WTC11 (cell line): ENCODE data around the gene MT1H. TPM values are rescaled to one million over a fixed set of nuclear protein-coding genes. Genes with fewer than 3 reads are reported as not detected.
"Not testable (repeated sequence)": the region's sequence is repeated elsewhere in the genome, so short reads cannot be mapped to it uniquely, and the experiment has no call there.

Experiments
- ATAC-seq: fragments of 200-7000 bp; cut with Tn5 transposase; 2 replicates; pipeline ENCODE4 v1.10.0; 2021; ENCODE audit warnings: mild to moderate bottlenecking, moderate library complexity
- CTCF ChIA-PET: fragments of 300-600 bp; sonication (Branson Sonifier 250); formaldehyde crosslinking; loops from one replicate; lab custom pipeline; 2021; ENCODE audit warnings: antibody characterized with exemption; lab: Charles Lee
- POLR2A ChIA-PET: fragments of 350-600 bp; sonication (Branson Sonifier 250); formaldehyde crosslinking; loops from one replicate; lab custom pipeline; 2021; ENCODE audit warnings: antibody characterized with exemption; lab: Charles Lee
- DNase-seq: peaks from one replicate; pipeline ENCODE4 v3.0.0; 2021; ENCODE audit warnings: low spot score
- H3K27ac Mint-ChIP-seq: 2 replicates; pipeline ENCODE4 v1.8.0; 2021; ENCODE audit warnings: mixed read lengths
- H3K27me3 Mint-ChIP-seq: 2 replicates; pipeline ENCODE4 v1.8.0; 2021; ENCODE audit warnings: low read depth, mild to moderate bottlenecking, moderate library complexity, mixed read lengths
- H3K36me3 Mint-ChIP-seq: 2 replicates; pipeline ENCODE4 v1.8.0; 2021; ENCODE audit warnings: mixed read lengths
- H3K4me1 Mint-ChIP-seq: 2 replicates; pipeline ENCODE4 v1.8.0; 2022; ENCODE audit warnings: mixed read lengths
- H3K4me3 Mint-ChIP-seq: 2 replicates; pipeline ENCODE4 v1.8.0; 2021; ENCODE audit warnings: mild to moderate bottlenecking, moderate library complexity, mixed read lengths
- H3K9me3 Mint-ChIP-seq: 2 replicates; pipeline ENCODE4 v1.8.0; 2021; ENCODE audit warnings: mixed read lengths
- CBFB ChIP-seq: sonication (generic); formaldehyde crosslinking; IDR thresholded peaks from 2 replicates; pipeline ENCODE4 v1.8.1; 2022; ENCODE audit warnings: mild to moderate bottlenecking, low read depth, missing genetic modification reagents
- CREM ChIP-seq: sonication (generic); formaldehyde crosslinking; IDR thresholded peaks from 2 replicates; pipeline ENCODE4 v1.8.1; 2022; ENCODE audit warnings: mild to moderate bottlenecking, missing genetic modification reagents, moderate library complexity
- ETV6 ChIP-seq: sonication (generic); formaldehyde crosslinking; IDR thresholded peaks from 2 replicates; pipeline ENCODE4 v1.8.1; 2022; ENCODE audit warnings: mild to moderate bottlenecking, missing genetic modification reagents
- JAZF1 ChIP-seq: fragments of 250-450 bp; sonication (Bioruptor Pico); IDR thresholded peaks from 2 replicates; pipeline ENCODE4 v1.9.0; 2021; ENCODE audit warnings: moderate library complexity, mild to moderate bottlenecking, inconsistent platforms
- KAT7 ChIP-seq: sonication (generic); formaldehyde crosslinking; IDR thresholded peaks from 2 replicates; pipeline ENCODE4 v1.8.1; 2023; ENCODE audit warnings: missing genetic modification reagents, mild to moderate bottlenecking, borderline replicate concordance
- NFATC4 ChIP-seq: fragments of 250-450 bp; sonication (Bioruptor Pico); IDR thresholded peaks from 2 replicates; pipeline ENCODE4 v1.9.0; 2021; ENCODE audit warnings: mild to moderate bottlenecking
- NR3C1 ChIP-seq: sonication (generic); formaldehyde crosslinking; conservative IDR thresholded peaks from 2 replicates; pipeline ENCODE4 v1.8.1; 2023; ENCODE audit warnings: low read depth, mild to moderate bottlenecking, missing genetic modification reagents
- RORB ChIP-seq: fragments of 250-450 bp; sonication (Bioruptor Pico); IDR thresholded peaks from 2 replicates; pipeline ENCODE4 v1.9.0; 2021; ENCODE audit warnings: mild to moderate bottlenecking
- SMAD3 ChIP-seq: sonication (generic); formaldehyde crosslinking; IDR thresholded peaks from 2 replicates; pipeline ENCODE4 v1.8.0; 2022; ENCODE audit warnings: missing genetic modification reagents, mild to moderate bottlenecking, borderline replicate concordance
- SOX15 ChIP-seq: fragments of 250-450 bp; sonication (Bioruptor Pico); IDR thresholded peaks from 2 replicates; pipeline ENCODE4 v1.9.0; 2021; ENCODE audit warnings: mild to moderate bottlenecking
- TP53 ChIP-seq: sonication (generic); formaldehyde crosslinking; IDR thresholded peaks from 2 replicates; pipeline ENCODE4 v1.8.1; 2023; ENCODE audit warnings: mild to moderate bottlenecking, missing genetic modification reagents
- ZBTB21 ChIP-seq: sonication (generic); formaldehyde crosslinking; IDR thresholded peaks from 2 replicates; pipeline ENCODE4 v1.8.1; 2023; ENCODE audit warnings: mild to moderate bottlenecking, missing genetic modification reagents, borderline replicate concordance
- ZNF219 ChIP-seq: sonication (generic); formaldehyde crosslinking; IDR thresholded peaks from 2 replicates; pipeline ENCODE4 v1.8.0; 2023; ENCODE audit warnings: missing genetic modification reagents, mild to moderate bottlenecking, borderline replicate concordance
- ZNF423 ChIP-seq: fragments of 250-450 bp; sonication (Bioruptor Pico); IDR thresholded peaks from 2 replicates; pipeline ENCODE4 v2.1.2; 2022; ENCODE audit warnings: mild to moderate bottlenecking, moderate library complexity
- ZNF425 ChIP-seq: fragments of 250-450 bp; sonication (Bioruptor Pico); conservative IDR thresholded peaks from 2 replicates; pipeline ENCODE4 v1.9.0; 2021; ENCODE audit warnings: mild to moderate bottlenecking
- ZSCAN18 ChIP-seq: fragments of 250-450 bp; sonication (Bioruptor Pico); IDR thresholded peaks from 2 replicates; pipeline ENCODE4 v2.1.2; 2022; ENCODE audit warnings: mild to moderate bottlenecking, moderate library complexity
- total RNA-seq: library from RNA; stranded (reverse); gene quantifications from 3 replicates; pipeline ENCODE4 v1.2.3, GENCODE V29; 2021
- TF ChIP-seq, protein P1 (sequence below): fragments of 250-450 bp; sonication (Bioruptor Pico); IDR thresholded peaks from 2 replicates; pipeline ENCODE4 v1.8.0; 2021; ENCODE audit warnings: mild to moderate bottlenecking
- TF ChIP-seq, protein P2 (sequence below): sonication (generic); formaldehyde crosslinking; IDR thresholded peaks from 2 replicates; pipeline ENCODE4 v1.8.1; 2023; ENCODE audit warnings: mild to moderate bottlenecking, moderate library complexity, missing genetic modification reagents

Gene MT1H
- total RNA-seq, 1 experiment from 2014 or later, result 122 TPM

DNA sequence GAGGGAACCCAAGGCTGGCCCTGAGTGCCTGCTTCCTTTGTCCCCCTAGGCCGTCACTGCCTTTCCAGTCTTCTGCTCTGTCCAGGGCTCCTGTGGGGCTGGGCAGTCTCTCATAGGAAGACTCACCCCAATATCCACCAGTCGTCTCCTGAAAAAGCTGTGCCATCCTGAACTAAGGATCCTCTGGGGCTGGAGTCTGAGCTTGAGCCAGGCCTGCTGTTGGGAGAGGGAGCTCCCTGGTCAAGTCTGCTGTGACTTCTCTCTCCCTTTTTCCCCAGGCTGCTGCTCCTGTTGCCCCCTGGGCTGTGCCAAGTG, 963 bp downstream of the MT1H start:
- no peak for ATAC-seq
- TF ChIP-seq SMAD3 (no peak), NR3C1 (no peak), ZNF219 (no peak), ETV6 (CRISPR knock-in tag) (no peak), ZSCAN18 (CRISPR knock-in tag) (no peak), CREM (no peak), CBFB (CRISPR knock-in tag) (no peak), JAZF1 (CRISPR knock-in tag) (no peak), SOX15 (no peak), NFATC4 (CRISPR knock-in tag) (no peak), ZNF425 (CRISPR knock-in tag) (no peak), ZBTB21 (CRISPR knock-in tag) (no peak), KAT7 (no peak), RORB (CRISPR knock-in tag) (no peak), ZNF423 (CRISPR knock-in tag) (no peak), TP53 (no peak)
- TF ChIP-seq, protein P1, sequence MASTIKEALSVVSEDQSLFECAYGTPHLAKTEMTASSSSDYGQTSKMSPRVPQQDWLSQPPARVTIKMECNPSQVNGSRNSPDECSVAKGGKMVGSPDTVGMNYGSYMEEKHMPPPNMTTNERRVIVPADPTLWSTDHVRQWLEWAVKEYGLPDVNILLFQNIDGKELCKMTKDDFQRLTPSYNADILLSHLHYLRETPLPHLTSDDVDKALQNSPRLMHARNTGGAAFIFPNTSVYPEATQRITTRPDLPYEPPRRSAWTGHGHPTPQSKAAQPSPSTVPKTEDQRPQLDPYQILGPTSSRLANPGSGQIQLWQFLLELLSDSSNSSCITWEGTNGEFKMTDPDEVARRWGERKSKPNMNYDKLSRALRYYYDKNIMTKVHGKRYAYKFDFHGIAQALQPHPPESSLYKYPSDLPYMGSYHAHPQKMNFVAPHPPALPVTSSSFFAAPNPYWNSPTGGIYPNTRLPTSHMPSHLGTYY, result no peak
- TF ChIP-seq, protein P2, sequence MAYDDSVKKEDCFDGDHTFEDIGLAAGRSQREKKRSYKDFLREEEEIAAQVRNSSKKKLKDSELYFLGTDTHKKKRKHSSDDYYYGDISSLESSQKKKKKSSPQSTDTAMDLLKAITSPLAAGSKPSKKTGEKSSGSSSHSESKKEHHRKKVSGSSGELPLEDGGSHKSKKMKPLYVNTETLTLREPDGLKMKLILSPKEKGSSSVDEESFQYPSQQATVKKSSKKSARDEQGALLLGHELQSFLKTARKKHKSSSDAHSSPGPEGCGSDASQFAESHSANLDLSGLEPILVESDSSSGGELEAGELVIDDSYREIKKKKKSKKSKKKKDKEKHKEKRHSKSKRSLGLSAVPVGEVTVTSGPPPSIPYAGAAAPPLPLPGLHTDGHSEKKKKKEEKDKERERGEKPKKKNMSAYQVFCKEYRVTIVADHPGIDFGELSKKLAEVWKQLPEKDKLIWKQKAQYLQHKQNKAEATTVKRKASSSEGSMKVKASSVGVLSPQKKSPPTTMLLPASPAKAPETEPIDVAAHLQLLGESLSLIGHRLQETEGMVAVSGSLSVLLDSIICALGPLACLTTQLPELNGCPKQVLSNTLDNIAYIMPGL (CRISPR knock-in tag), result no peak
- TF ChIP-seq, all 79 proteins: peak for 0
- H3K27me3 Mint-ChIP-seq, result peaks cover 85% of the 10 kb centered on the region
- H3K9me3 Mint-ChIP-seq, result no peaks in the 10 kb centered on the region
- no peak for DNase-seq
- H3K4me1 Mint-ChIP-seq, result peaks cover 58% of the 10 kb centered on the region
- ChIA-PET CTCF (interaction anchor here (3.6 kb wide), 1 partner anchor 31 kb away, joined by 24 read pairs; no protein-coding TSS in a partner anchor), POLR2A (interaction anchor here (0.8 to 1.6 kb wide), 3 partner anchors 13 to 59 kb away, joined by 3 to 10 read pairs (median 4); partner anchors contain the start of gene MT1F)
- H3K27ac Mint-ChIP-seq, result no peak overlapping the region
- peak overlapping the region; percentile 74 for H3K4me3 Mint-ChIP-seq
- no peaks in the 10 kb centered on the region for H3K36me3 Mint-ChIP-seq

GRCh38 chr16:56671691-56672090, 2.1 kb downstream of the MT1H start:
- ChIA-PET POLR2A (interaction anchor here (1.0 to 1.4 kb wide), 2 partner anchors 14 to 31 kb away, joined by 3 to 5 read pairs; partner anchors contain the start of gene MT1F), CTCF (interaction anchor here (0.6 to 3.6 kb wide), 2 partner anchors 30 to 231 kb away, joined by 3 to 24 read pairs; no protein-coding TSS in a partner anchor)
- ATAC-seq, H3K36me3 Mint-ChIP-seq, H3K27ac Mint-ChIP-seq, H3K9me3 Mint-ChIP-seq, H3K4me3 Mint-ChIP-seq, DNase-seq: not testable (repeated sequence)
- H3K27me3 Mint-ChIP-seq, result peaks cover 78% of the 10 kb centered on the region
- H3K4me1 Mint-ChIP-seq, result peaks cover 62% of the 10 kb centered on the region

DNA sequence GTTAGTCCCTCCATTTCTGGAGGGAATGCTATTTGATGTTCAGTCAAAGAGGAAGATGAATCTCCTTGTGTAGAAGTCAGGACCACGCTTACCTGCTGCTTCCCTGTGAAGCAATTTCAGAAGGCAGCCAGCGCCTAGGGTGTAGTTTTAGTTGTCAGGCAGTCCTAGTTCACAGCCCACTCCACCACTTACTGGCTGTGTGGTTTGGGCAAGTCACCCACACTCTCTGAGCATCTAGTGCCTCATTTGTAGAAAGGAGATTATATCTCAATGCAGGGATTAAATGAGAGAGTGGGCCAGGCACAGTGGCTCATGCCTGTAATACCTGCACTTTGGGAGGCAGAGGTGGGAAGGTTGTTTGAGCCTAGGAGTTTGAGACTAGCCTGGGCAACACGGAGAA, 2.6 kb downstream of the MT1H start:
- not testable (repeated sequence) for H3K4me3 Mint-ChIP-seq, DNase-seq, ATAC-seq, H3K9me3 Mint-ChIP-seq, H3K36me3 Mint-ChIP-seq, H3K27ac Mint-ChIP-seq
- Mint-ChIP-seq H3K27me3 (peaks cover 73% of the 10 kb centered on the region), H3K4me1 (peaks cover 65% of the 10 kb centered on the region)
- POLR2A ChIA-PET, result interaction anchor here (1.0 to 1.4 kb wide), 3 partner anchors 15 to 47 kb away, joined by 3 to 5 read pairs (median 3); partner anchors contain the start of genes MT1E and MT1F
- CTCF ChIA-PET, result interaction anchor here (2.6 kb wide), 1 partner anchor 30 kb away, joined by 46 read pairs; no protein-coding TSS in a partner anchor
